ENCODE measurements around the gene HNRNPAB.

DNA sequence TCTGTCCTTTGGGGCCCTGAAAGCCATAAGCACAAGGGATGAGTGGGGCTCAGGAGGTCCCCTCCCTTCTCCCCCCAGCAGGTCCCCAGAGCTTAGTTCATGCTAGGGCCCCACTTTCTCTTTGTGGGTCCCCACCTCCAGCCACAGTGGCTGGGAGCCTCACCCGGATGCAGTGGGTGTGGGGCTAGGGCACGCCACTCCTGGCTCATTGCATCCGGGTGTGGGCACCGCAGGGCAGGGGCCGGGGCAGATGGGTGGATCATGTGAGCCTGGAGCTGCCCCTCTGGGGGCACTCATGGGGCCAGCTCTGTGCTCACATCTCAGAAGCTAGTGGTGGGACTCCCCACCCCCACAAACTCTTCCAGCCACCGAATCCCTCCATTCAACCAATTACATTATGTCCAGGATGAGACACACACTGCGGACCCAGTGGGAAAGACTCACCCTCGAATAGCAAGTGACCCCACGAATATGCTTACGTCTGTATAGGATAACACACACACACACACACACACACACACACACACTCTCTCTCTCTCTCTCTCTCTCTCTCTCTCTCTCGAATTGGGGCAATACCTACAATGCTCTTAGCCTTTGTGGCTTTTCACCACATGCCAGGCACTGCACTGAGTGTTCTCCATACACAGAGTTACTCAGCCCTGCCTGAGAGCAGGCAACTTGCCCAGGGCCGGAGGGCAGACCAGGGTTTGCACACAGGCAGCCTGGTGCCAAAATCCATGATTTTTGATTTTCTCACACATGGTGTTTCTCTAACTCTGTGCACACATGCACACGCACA lies 45.1 kb downstream of the HNRNPAB start:
- TF ChIP-seq TAF1 (IDR thresholded peaks at IDR 0.05; ENCODE audit: borderline replicate concordance, low read depth, low read length) (no peak), POLR2A (IDR thresholded peaks at IDR 0.05; ENCODE audit: low read depth, low read length) (no peak)
